HG03439 (cell line): ENCODE measurements around the gene RCC1.
A peak's percentile ranks its signal among the peaks of the same experiment; 100 is the strongest.
"Not testable (repeated sequence)": the region's sequence is repeated elsewhere in the genome, so short reads cannot be mapped to it uniquely, and the experiment has no call there.

Source experiments
- ATAC-seq: cut with Tn5 transposase; IDR thresholded peaks from one replicate; pipeline ENCODE4 v1.9.1; 2021; ENCODE audit warnings: mild to moderate bottlenecking, moderate library complexity; ENCODE audit not compliant: unreplicated experiment

Gene RCC1

DNA sequence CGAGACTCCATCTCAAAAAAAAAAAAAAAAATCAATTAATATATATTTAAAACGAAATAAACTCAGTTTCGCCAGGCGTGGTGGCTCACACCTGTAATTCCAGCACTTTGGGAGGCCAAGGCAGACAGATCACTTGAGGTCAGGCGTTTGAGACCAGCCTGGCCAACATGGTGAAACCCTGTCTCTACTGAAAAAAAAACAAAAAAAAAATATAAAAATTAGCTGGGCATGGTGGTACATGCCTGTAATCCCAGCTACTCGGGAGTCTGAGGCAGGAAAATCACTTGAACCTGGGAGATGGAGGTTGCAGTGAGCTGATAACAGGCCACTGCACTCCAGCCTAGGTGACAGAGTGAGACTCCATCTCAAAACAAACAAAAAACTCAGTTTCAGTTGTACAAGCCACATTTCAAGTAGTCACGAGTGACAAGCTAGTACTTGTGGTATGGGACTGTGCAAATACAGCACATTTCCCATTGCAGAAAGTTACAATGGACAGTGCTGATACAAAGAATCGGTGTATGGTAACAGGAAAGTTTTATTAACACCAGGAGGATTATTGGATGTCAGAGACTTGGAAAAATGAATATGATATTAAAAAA lies 35.7 kb downstream of the RCC1 start:
- ATAC-seq = not testable (repeated sequence)

DNA sequence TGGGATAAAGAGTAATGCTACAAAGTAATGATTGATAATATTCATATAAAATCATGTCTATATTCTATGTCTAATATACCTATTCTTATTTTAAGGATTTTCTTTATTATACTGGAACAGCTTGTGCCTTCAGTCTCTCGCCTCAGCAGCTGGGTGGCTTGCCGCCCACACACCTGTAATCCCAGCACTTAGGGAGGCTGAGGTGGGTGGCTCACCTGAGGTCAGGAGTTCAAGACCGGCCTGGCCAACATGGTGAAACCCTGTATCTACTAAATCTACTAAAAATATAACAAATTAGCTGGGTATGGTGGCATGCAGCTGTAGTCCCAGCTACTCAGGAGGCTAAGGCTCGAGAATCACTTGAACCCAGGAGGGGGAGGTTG lies 39.4 kb downstream of the RCC1 start:
- no peak for ATAC-seq

DNA sequence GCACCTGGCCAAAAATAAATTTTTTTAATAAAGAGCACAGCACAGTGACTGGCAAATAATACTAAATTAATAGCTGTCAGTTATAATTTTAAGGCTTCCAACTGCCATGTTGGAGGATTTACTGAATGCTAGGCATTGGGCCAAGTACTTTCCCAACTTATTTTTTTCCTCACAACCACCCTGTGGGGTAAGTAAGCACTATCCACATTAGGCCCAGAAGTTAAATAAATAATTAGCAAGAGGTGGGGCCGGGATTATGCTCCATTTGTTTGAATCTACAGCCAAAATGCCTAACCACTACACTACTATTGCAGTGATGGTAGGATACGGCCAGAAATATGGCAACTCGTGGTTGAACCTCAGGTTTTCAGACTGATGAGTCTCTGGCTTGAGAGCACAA lies 42.5 kb downstream of the RCC1 start:
- no peak for ATAC-seq

DNA sequence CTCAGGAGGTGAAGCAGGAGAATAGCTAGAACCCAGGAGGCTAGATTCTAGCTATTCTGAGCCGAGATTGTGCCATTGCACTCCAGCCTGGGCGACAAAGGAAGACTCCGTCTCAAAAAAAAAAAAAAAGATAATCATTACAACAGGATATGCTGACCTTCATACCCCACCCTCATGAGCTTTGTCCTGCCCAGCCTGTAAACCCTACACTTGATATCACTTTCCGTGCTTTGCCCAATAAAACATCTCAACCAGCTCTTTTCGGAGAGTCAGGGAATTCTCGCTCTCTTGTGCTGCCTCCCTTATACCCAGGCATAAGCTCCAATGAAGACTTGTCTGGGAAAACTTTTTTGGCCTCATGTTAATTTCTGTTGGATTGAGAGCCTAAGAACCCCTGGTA lies 45.5 kb downstream of the RCC1 start:
- ATAC-seq = no peak

DNA sequence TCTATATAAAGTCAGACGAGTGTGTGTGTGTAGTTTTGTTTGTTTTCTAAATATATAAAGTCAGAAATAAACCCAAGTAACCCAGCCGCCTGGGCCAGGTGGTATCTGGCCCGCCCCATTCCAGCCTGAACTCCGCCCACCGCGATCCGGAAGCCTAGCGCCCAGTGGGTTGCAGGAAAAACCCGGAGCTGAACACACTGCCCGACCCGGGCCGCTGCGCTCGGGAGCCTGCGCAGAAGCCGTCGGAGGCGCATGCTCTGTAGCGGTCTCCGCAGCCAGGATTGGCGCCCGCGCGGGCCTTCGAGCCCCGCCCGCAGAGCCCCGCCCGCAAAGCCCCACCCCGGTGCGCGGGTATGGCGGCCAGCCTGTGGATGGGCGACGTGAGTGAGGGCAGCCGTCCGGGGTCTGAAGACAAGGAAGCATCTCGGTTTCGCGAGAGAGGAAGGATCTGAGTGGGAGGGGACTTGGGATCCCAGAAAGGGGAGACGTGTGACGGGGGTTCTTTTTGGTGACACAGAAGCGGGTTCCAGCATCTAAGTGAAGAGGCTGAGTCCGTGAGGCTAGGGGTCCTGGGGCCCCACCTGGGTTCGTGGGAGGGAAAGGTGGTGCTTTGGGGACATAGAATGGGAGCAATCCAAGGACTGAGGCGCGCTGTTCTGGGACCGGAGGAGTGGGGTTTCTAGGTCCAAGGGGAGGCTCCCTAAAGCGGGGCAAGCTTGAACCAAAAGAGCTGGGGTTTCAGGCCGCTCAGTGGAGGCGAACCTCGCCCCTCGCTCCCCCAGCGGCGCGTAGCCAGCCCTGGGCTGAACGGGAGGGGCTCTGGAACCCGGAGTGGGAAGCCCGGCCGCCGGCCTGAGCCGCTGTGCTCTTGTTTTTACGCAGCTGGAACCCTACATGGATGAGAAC lies 47.2 kb downstream of the RCC1 start, which contains the start of gene TRNAU1AP:
TSS of gene TRNAU1AP (plus strand) at position 328 of the 906 bp plus-strand sequence. CDS start at position 354, 26 bp downstream.
- ATAC-seq = peak; percentile 92

DNA sequence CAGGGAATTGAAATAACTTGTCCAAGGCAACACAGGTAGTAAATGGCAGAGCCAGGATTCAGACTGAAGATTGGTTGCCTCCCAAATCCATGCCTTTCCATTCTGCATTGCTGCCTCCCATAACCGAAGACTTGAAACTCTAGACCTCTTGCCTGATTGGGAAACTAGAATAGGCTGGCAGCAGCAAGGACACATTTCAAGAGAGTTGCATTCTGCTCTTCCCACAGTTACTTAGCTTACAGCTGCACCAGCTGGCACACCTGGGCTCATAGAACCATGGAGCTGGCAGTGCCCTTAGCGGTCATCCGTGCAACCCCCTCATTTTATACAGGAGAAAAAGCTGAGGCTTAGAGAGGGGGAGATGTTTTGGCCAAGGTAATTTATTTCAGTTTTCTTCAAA lies 55.0 kb downstream of the RCC1 start:
- no peak for ATAC-seq

DNA sequence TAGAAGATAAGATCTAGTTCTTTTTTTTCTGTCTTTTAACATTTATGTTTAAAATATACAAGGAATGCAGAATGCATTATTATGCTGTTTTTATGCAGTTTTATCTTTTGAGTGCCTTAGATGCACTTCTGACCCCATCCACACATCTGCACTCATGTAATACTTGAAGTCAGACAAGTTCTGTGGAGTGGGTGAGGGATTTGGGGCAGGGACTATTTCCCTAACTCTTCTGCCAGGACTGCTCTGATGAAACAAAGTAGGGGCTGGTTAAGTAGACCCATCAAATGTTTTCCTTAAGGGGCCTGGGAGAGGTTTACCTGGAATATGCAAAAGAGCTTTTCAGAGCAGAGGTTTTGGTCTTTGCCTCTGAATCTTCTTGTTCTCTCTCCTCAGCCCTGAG lies 58.5 kb downstream of the RCC1 start:
- no peak for ATAC-seq

DNA sequence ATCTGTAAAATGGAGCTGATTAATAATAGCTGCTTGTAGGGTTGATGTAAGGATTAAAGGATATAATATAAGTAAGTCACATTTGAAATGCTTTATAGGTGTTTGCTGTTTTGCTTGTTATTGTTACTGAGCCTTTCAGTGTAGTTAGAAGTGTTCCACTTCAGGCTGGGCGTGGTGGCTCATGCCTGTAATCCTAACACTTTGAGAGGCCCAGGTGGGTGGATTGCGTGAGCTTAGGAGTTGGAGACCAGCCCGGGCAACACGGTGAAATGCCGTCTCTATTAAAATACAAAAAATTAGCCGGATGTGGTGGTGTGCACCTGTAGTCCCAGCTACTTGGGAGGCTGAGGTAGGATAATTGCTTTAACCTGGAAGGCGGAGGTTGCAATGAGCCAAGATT lies 59.2 kb downstream of the RCC1 start:
- ATAC-seq = no peak

DNA sequence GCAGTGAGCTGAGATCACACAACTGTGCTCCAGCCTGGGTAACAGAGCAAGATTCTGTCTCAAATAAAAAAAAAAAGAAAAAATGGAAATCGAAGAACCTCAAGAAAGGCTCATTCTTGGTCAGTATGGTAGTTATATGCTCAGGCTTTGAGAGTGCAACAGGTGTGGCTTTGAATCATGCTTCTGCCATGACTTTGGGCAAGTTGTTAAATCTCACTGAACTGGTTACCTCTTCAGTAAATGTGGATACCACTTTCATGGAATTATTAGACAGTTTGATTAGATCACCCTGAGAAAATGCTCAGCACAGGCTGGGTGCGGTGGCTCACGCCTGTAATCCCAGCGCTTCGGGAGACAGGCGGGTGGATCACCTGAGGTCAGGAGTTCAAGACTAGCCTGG lies 59.9 kb downstream of the RCC1 start:
- ATAC-seq = no peak

DNA sequence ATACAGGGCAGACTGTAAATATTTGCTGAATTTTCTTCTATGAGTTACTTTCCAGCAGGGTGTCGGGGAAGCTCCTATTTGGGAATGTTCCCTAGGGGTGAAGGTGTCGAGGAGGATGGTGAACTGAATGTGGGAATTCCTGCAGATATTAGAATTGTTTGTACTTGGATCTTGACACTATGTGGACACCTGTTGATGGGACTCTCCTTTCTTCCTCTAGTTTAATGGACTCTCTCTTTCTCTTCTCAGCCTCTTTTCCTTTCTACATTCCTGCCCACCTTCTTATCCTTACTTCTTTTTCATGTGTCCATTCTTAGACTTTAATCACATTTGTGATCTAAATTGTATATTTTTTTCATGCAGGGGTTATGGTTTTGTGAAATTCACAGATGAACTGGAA lies 61.1 kb downstream of the RCC1 start:
- no peak for ATAC-seq

DNA sequence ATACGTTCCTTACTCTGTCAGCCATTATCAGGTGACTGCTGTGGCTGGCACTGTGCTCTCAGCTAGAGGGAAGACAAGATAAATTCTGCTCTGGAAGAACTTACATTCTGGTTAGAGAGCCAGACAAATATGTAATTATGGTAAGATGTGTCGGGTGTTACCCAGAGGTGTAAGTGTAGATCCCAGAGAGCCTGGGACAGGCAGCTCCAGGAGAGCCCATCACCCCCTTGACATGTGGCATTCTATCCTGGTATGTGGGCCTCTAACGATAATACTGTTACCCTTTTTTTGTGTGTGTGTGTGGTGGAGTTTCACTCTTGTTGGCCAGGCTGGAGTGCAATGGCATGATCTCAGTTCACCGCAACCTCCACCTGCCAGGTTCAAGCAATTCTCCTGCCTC lies 66.1 kb downstream of the RCC1 start:
- no peak for ATAC-seq

DNA sequence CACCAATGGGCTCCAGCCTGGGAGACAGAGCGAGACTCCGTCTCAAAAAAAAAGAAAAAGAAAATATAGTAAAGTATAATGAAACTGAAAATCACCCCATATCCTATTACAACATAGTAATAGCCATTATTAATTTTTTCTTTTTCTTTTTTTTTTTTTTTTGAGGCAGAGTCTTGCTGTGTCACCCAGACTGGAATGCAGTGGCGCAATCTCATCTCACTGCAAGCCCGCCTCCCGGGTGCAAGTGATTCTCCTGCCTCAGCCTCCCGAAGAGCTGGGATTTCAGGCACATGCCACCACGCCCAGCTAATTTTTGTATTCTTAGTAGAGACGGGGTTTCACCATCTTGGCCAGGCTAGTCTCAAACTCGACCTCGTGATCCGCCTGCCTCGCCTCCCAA lies 67.0 kb downstream of the RCC1 start:
- ATAC-seq = not testable (repeated sequence)

DNA sequence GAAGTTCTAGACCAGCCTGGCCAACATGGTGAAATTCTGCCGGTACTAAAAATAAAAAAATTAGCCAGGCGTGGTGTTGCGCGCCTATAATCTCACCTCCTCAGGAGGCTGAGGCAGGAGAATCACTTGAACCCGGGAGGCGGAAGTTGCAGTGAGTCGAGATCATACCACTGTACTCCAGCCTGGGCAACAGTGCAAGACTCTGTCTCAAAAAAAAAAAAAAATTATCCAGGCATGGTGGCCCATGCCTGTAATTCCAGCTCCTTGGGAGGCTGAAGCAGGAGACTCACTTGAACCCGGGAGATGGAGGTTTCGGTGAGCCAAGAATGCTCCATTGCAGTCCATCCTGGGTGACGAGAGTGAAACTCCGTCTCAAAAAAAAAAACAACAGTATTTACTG lies 67.7 kb downstream of the RCC1 start:
- no peak for ATAC-seq

DNA sequence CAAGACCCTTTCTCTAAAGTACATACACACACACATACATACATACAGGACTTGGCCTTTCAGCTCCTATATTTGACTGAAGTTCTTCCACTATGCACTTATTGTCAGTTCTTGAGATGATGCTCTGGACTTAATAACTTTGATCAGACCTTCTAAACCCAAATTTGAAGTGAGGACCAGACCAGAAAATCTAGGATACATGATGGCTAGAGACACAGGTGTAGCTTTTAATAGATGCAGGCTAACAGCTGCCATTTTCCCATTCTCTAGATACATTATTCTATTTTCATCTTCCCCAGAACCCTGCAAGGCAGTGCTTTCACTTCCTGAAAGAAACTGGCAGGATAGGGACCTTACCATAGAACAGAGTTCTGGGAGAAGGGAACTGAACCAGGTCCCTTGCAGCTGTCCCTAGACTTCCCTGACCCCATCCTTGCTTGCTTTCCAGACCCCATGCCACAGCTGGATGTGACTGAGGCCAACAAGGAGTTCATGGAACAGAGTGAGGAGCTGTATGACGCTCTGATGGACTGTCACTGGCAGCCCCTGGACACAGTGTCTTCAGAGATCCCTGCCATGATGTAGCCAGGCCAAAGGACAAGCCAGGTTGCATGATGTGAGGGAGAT lies 71.3 kb downstream of the RCC1 start:
- ATAC-seq = no peak

DNA sequence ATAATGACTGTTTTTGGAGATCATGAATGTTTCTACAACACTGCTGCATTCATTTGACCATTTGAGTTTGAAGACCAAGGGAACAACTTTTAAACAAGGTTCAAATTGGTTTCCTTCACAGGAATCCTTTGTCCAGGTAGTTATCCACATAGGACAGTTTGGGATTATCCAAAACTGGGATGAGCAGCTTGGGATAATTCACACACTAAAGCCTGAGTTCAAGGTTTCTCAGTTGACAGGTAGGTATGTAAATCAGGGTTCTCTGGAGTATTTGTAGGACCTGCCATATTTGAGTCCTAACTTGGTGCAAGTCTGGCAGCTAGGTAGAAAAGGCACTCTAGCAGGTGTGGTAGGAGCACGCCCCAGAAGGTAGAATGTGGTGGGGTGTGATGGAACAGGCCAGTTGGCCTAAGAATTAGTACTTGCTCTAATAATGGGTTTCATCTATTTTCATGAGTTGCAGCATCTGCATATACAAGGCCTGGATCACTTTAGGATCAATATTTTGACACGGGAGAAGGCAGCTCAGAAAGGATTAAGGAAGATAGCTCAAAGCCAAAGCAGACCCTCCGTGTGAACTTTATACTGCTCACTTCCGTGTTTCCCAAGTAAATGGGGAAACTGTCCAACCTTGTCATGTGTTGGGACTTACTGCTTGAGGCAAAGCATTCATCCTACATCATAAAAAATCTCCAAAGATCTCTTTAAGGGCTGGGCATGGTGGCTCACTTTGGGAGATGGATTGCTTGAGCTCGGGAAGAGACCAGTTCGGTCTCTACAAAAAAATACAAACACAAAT lies 72.1 kb downstream of the RCC1 start:
- ATAC-seq = no peak

DNA sequence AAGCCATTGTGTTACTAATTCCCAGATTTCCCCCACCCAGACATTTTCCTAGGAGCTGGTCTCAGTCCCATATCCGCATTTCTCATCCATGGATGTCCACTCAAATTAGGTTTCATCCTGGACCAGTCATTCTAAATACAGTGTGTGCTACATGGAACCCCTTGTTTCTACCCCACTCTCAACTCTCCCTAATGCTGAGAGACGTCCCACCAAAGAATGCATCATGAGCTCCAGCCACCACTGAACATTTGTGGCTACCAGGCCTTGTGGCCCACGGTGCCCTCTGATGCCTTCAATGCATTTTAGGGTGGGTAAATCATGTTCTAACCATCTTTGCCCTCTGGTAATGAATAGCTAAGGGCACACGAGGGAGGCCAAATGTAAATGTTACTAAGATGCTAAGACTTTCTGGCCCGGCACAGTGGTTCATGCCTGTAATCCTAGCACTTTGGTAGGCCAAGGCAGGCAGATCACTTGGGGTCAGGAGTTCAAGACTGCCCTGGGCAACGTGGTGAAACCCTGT lies 72.9 kb downstream of the RCC1 start:
- ATAC-seq = no peak

DNA sequence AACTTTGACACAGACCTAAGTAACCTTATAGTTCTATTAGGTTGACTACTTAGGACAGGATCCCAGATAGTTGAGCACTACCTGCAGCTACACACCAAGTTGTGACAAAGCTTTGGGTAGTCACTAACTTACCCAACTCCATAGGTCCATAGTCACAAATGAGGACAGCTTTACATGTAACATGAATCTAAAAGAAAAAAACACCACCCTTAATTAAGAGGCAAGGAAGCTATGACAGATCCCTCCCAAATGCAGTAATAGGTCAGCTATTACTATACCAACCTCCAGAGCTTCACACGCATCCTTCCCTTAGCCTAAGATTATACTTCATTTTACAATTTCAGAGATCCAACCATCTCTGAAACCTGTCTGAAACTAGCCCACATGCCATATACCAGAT lies 73.6 kb downstream of the RCC1 start:
- ATAC-seq = no peak

DNA sequence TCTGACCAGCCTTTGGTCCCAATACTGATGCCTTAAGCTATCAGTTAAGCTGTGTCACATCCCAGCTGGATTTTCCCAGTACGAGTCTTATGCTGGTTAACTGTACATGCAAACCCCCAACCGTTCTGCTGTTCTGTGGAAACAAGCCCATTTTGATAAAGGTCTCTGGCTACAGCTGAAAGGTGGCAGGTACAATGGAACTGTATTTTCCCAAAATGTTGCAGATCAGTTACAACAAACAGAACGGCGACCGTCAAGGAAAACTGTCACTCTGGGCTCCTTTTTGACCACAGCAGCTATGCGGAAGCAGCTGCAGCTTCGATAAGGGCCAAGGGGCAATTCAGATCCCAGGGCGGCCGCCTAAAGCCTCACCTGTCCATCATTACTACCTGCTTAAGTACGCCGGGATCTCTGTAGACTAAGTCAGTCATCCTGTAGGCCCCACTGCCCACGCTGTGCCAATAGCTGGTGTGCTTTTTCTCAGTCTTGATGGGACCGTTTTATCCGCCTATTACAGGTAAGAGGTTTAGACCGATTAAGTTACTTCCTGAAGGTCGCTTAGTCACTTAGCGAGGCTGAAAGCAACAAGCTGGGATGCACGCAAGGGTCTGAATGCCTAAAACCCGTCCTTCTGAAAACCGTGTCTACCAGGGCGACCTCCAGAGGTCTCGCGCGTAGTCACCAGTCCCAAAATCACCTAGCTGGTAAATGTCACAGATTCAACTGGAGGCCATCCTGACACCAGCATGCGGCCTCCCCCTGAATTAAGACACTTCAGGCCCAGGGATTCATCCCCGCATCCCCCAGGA lies 75.1 kb downstream of the RCC1 start:
- ATAC-seq = peak; percentile 13

DNA sequence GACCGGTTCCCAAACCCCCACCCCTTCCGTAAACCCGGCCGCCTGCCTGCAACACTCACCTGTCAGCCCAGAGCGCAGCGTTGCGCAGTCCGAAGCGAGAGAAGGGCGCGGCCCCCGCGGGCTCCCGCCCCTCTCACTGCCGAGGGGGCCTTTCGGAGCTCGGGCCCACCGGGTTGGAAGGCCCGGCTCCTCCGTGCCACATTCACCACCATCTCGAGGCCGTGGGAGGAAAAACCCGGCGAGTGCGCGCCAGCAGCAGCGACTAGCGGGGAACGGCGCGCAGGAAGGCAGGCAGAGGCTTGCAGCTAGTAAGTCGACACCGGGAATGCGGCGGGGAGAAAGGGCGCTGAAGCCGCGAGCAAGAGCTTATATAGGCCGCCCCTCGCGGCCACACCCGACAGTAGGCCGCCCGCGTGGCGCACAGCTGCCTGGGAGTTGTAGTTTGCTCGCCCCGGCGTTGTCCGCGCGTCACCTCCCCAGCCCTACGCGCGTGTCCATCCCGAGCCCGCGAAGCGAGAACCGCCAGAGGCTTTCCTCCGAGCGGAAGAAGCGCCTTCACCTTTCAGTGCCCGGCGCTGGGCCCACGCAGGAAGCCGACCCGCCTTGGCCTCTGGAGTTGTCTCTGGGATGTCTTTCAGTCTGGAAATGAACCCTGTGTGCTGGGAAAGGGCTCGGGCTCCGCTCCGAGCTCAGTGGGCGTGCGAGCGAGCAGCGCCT lies 75.8 kb downstream of the RCC1 start:
- peak; percentile 80 for ATAC-seq

DNA sequence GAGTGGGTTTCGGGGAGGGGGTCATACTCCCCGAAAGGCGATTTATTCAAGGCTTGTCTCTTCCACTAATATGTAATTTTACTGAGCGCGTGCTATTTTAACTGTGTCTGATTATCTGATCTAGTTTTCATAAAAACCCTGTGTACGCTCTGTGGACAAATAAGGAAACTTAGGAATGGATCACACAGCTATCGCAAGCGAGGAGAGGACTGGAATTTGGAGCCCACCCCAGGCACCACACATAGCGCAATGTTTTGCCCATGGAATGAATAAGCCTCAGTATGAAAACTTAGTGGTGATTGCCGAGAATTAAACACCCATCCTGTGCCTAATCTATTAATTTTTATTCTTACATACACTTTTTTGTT lies 76.4 kb downstream of the RCC1 start:
- ATAC-seq = peak; percentile 12
